GM19463 (cell line): ENCODE measurements around the gene DHRS12.

ENCODE experiments used
- ATAC-seq: cut with Tn5 transposase; IDR thresholded peaks from one replicate; pipeline ENCODE4 v1.9.1; 2021; ENCODE audit warnings: mild to moderate bottlenecking, moderate library complexity; ENCODE audit not compliant: unreplicated experiment

The DHRS12 gene

GRCh38 chr13:51730927-51731326, 73.0 kb downstream of the DHRS12 start:
- ATAC-seq = no peak

GRCh38 chr13:51729866-51730553, 74.0 kb downstream of the DHRS12 start:
- no peak for ATAC-seq

- no peak for ATAC-seq
Measured at GRCh38 chr13:51728972-51729371, 75.0 kb downstream of the DHRS12 start.

- ATAC-seq = no peak
Measured at GRCh38 chr13:51728275-51728673, 75.7 kb downstream of the DHRS12 start.

- ATAC-seq = no peak
Measured at GRCh38 chr13:51727634-51728274, 76.2 kb downstream of the DHRS12 start.

- no peak for ATAC-seq
Measured at GRCh38 chr13:51726446-51727193, 77.3 kb downstream of the DHRS12 start.

GRCh38 chr13:51724721-51725120, 79.2 kb downstream of the DHRS12 start:
- no peak for ATAC-seq

- no peak for ATAC-seq
Measured at GRCh38 chr13:51723529-51723928, 80.4 kb downstream of the DHRS12 start.

GRCh38 chr13:51721496-51721895, 82.5 kb downstream of the DHRS12 start:
- ATAC-seq = peak; percentile 99

GRCh38 chr13:51719394-51719793, 84.6 kb downstream of the DHRS12 start:
- ATAC-seq = no peak
